HepG2 (cell line): ENCODE measurements around the gene CLCNKA. TPM values are rescaled to one million over a fixed set of nuclear protein-coding genes. Genes with fewer than 3 reads are reported as not detected.
A peak's percentile ranks its signal among the peaks of the same experiment; 100 is the strongest.

Experiments used
- ATF2 ChIP-seq: sonication (generic); formaldehyde crosslinking; IDR thresholded peaks from 2 replicates; pipeline ENCODE4 v1.4.0; 2020; ENCODE audit warnings: missing genetic modification reagents
- IRF9 ChIP-seq: sonication (generic); formaldehyde crosslinking; IDR thresholded peaks from 2 replicates; pipeline ENCODE4 v1.8.0; 2022; ENCODE audit warnings: missing genetic modification reagents, mild to moderate bottlenecking, borderline replicate concordance
- STAG1 ChIP-seq: sonication (generic); formaldehyde crosslinking; IDR thresholded peaks from 2 replicates; pipeline ENCODE4 v1.4.0; 2020; ENCODE audit warnings: missing genetic modification reagents
- ZBTB33 ChIP-seq: sonication (generic); formaldehyde crosslinking; IDR thresholded peaks from 2 replicates; pipeline ENCODE4 v1.4.0; 2020; ENCODE audit warnings: missing genetic modification reagents
- ZNF142 ChIP-seq: sonication (generic); formaldehyde crosslinking; IDR thresholded peaks from 2 replicates; pipeline ENCODE4 v1.4.0; 2020; ENCODE audit warnings: missing genetic modification reagents
- ZNF547 ChIP-seq: sonication (generic); formaldehyde crosslinking; IDR thresholded peaks from 2 replicates; pipeline ENCODE4 v1.5.1; 2020; ENCODE audit warnings: mild to moderate bottlenecking, missing genetic modification reagents
- ZNF720 ChIP-seq: sonication (generic); formaldehyde crosslinking; IDR thresholded peaks from 2 replicates; pipeline ENCODE4 v1.4.0; 2020; ENCODE audit warnings: missing genetic modification reagents
- ZNF75D ChIP-seq: sonication (generic); formaldehyde crosslinking; IDR thresholded peaks from 2 replicates; pipeline ENCODE4 v1.8.1; 2023; ENCODE audit warnings: missing genetic modification reagents, mild to moderate bottlenecking, borderline replicate concordance
- ZNF800 ChIP-seq: sonication (generic); formaldehyde crosslinking; IDR thresholded peaks from 2 replicates; pipeline ENCODE4 v1.4.0; 2020; ENCODE audit warnings: missing genetic modification reagents
- polyA plus RNA-seq, 8 experiments: library from polyadenylated mRNA; depleted of rRNA in 3 of 8; stranded (reverse) in 7 of 8; unstranded in 1 of 8; fragments of >200 nt; fragmentation: Illumina TruSeq in 4 of 8; extraction: Trizol in 4 of 8; gene quantifications; 2 replicates each; pipeline versions ENCODE4 v1.2.1 to v1.2.3, GENCODE V29; 2011 to 2016; ENCODE audit warnings: low read depth in 4 of 8, missing spikeins in 1 of 8, mixed read lengths in 1 of 8; ENCODE audit not compliant: insufficient read depth in 1 of 8
- total RNA-seq, 5 experiments: library from RNA; depleted of rRNA; stranded (reverse); fragments of >200 nt; fragmentation: Illumina TruSeq; extraction: Trizol; gene quantifications; 2 replicates each; pipeline ENCODE4 v1.2.3, GENCODE V29; 2016; ENCODE audit warnings: low read depth in 1 of 5
- TF ChIP-seq, protein P1 (sequence below): sonication (generic); formaldehyde crosslinking; IDR thresholded peaks from 2 replicates; pipeline ENCODE4 v1.4.0; 2020; ENCODE audit warnings: low read depth, mild to moderate bottlenecking, missing genetic modification reagents
- TF ChIP-seq, protein P2 (sequence below): IDR thresholded peaks from 2 replicates; pipeline ENCODE4 v1.6.1; 2016; ENCODE audit warnings: missing genetic modification reagents, missing compliant biosample characterization

CLCNKA gene
- total and polyA plus RNA-seq, 2 of the 13 experiments (the other 11 are each of a cell fraction or from before 2014, with no cell fraction given): 0.03 TPM; not detected in 1

DNA sequence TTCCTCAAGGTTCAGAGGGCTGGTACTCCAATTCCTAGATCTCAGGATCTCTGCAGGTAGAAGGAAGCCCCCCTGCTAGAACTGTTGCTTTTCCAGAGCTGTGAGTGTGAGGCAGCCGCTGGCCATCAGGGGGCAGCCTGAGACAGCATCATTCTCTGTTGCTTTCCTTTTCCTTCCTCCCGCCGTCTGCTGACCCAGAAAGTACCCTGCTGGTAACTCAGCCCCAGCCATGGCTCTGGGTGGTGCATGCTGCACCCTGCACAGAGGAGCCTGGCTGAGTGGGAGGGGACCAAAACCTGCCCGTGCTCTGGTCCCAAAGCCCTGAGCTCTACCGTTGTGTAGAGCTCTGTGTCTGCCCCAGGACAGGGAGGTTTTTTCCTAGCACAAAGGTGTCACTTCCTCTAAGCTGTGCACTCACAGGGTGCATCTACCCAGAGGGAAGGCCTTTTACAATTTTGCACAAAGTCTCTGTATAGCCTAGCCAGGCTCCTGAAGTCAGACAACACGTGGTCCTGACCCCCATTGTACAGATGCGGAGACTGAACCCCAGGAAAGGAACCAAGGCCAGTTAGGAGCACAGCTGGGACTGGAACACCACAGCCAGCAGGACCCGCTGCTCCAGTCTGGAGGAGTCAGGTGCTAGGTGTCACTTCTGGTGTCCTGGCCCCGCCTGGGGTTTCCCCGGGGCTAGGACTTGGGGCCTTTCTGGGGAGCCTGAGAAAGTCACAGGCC lies 57.3 kb downstream of the CLCNKA start (continued):
- TF ChIP-seq, protein P1, sequence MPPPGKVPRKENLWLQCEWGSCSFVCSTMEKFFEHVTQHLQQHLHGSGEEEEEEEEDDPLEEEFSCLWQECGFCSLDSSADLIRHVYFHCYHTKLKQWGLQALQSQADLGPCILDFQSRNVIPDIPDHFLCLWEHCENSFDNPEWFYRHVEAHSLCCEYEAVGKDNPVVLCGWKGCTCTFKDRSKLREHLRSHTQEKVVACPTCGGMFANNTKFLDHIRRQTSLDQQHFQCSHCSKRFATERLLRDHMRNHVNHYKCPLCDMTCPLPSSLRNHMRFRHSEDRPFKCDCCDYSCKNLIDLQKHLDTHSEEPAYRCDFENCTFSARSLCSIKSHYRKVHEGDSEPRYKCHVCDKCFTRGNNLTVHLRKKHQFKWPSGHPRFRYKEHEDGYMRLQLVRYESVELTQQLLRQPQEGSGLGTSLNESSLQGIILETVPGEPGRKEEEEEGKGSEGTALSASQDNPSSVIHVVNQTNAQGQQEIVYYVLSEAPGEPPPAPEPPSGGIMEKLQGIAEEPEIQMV (CRISPR knock-in tag): no peak
- TF ChIP-seq ATF2: 0 out of 2 replicates have a peak, but pooled peaks have one; percentile 23
- TF ChIP-seq ZNF800 (CRISPR knock-in tag): no peak
- no peak for TF ChIP-seq ZNF720 (CRISPR knock-in tag)
- TF ChIP-seq ZNF142 (CRISPR knock-in tag): 0 out of 2 replicates have a peak, but pooled peaks have one; percentile 59
- no peak for TF ChIP-seq ZBTB33
- no peak for TF ChIP-seq ZNF75D (CRISPR knock-in tag)
- TF ChIP-seq IRF9 (CRISPR knock-in tag): no peak
- peak; percentile 99 for TF ChIP-seq STAG1 (CRISPR knock-in tag)
- TF ChIP-seq ZNF547 (CRISPR knock-in tag): no peak
- TF ChIP-seq, protein P2, sequence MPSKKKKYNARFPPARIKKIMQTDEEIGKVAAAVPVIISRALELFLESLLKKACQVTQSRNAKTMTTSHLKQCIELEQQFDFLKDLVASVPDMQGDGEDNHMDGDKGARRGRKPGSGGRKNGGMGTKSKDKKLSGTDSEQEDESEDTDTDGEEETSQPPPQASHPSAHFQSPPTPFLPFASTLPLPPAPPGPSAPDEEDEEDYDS (CRISPR knock-in tag): peak; percentile 18; the same call in 1 of the 2 replicates
